HG03442 (cell line): ENCODE results near the gene BFSP2.
"Not testable (repeated sequence)": the region's sequence is repeated elsewhere in the genome, so short reads cannot be mapped to it uniquely, and the experiment has no call there.

Experiments used
- ATAC-seq: cut with Tn5 transposase; IDR thresholded peaks from one replicate; pipeline ENCODE4 v1.9.1; 2021; ENCODE audit warnings: mild to moderate bottlenecking, moderate library complexity; ENCODE audit not compliant: unreplicated experiment

BFSP2 gene

GRCh38 chr3:133477487-133477886 lies 77.6 kb downstream of the BFSP2 start:
- ATAC-seq: peak; percentile 22

- no peak for ATAC-seq
These were observed 78.8 kb downstream of the BFSP2 start for GRCh38 chr3:133478624-133479023.

GRCh38 chr3:133479401-133479800 lies 79.5 kb downstream of the BFSP2 start:
- ATAC-seq: no peak

- ATAC-seq: peak; percentile 57
These were observed 80.2 kb downstream of the BFSP2 start for GRCh38 chr3:133479895-133480669.

- not testable (repeated sequence) for ATAC-seq
These were observed 82.6 kb downstream of the BFSP2 start for GRCh38 chr3:133482474-133482873.

- ATAC-seq: no peak
These were observed 86.8 kb downstream of the BFSP2 start for GRCh38 chr3:133486658-133487057.

GRCh38 chr3:133487204-133487603 lies 87.3 kb downstream of the BFSP2 start:
- no peak for ATAC-seq

- no peak for ATAC-seq
These were observed 88.2 kb downstream of the BFSP2 start for GRCh38 chr3:133487920-133488540.

- ATAC-seq: no peak
These were observed 89.0 kb downstream of the BFSP2 start for GRCh38 chr3:133488785-133489367.

GRCh38 chr3:133489466-133490085 lies 89.7 kb downstream of the BFSP2 start:
- no peak for ATAC-seq

- peak; percentile 83 for ATAC-seq
These were observed 90.9 kb downstream of the BFSP2 start for GRCh38 chr3:133490468-133491351.

GRCh38 chr3:133491481-133492059 lies 91.7 kb downstream of the BFSP2 start:
- peak; percentile 4 for ATAC-seq

GRCh38 chr3:133492159-133492741 lies 92.4 kb downstream of the BFSP2 start:
- no peak for ATAC-seq

- no peak for ATAC-seq
These were observed 94.6 kb downstream of the BFSP2 start for GRCh38 chr3:133494469-133494868.

GRCh38 chr3:133502542-133502941 lies 102.7 kb downstream of the BFSP2 start:
- ATAC-seq: not testable (repeated sequence)

- no peak for ATAC-seq
These were observed 103.6 kb downstream of the BFSP2 start for GRCh38 chr3:133503409-133503808.

- ATAC-seq: no peak
These were observed 104.9 kb downstream of the BFSP2 start for GRCh38 chr3:133504736-133505135.

GRCh38 chr3:133505813-133506212 lies 106.0 kb downstream of the BFSP2 start:
- peak; percentile 25 for ATAC-seq

GRCh38 chr3:133506215-133506901 lies 106.5 kb downstream of the BFSP2 start:
- peak; percentile 97 for ATAC-seq
